HepG2 (cell line): Measurements from ENCODE around the gene PSAPL1. TPM values are rescaled to one million over a fixed set of nuclear protein-coding genes. Genes with fewer than 3 reads are reported as not detected.
A peak's percentile ranks its signal among the peaks of the same experiment; 100 is the strongest.

Experiments
- ATAC-seq: fragments of 200-7000 bp; cut with Tn5 transposase; 3 replicates; pipeline ENCODE4 v1.9.1; 2020; ENCODE audit warnings: mild to moderate bottlenecking, moderate library complexity
- BruUV-seq: library from RNA; stranded (reverse); fragments of 400-500 nt; replicated peaks from 2 replicates; lab custom pipeline; 2021; lab: Mats Ljungman, UMichigan
- CTCF ChIA-PET: fragments of 300-600 bp; formaldehyde crosslinking; extraction: SDS; loops from one replicate; lab custom pipeline; 2021; ENCODE audit warnings: low total read pairs, inconsistent platforms, low intra/inter-chr PET ratio; lab: Yijun Ruan, JAX
- POLR2A ChIA-PET: fragments of 350-600 bp; sonication (Branson Sonifier 250); formaldehyde crosslinking; loops from one replicate; lab custom pipeline; 2020; ENCODE audit warnings: antibody characterized with exemption, inconsistent platforms; lab: Yijun Ruan, JAX
- DNase-seq: peaks from one replicate; pipeline ENCODE4 v3.0.0-alpha.2; 2015; ENCODE audit warnings: low spot score
- FAIRE-seq: peaks from 3 replicates; lab custom pipeline; 2011; peaks lifted over from hg19 to GRCh38; lab: Jason Lieb, UNC
- H2AFZ ChIP-seq: one replicate; pipeline ENCODE4 v1.6.1; 2011; ENCODE audit warnings: low read length, inconsistent platforms
- H3K27ac ChIP-seq: fragments of 300-600 bp; 3 replicates; pipeline ENCODE4 v1.8.0; 2011; ENCODE audit warnings: mixed run types, mild to moderate bottlenecking, mixed read lengths, low read length, inconsistent platforms; ENCODE audit not compliant: insufficient read depth; ENCODE audit errors: extremely low read length
- H3K27me3 ChIP-seq, 2 experiments: fragments of 200-600 bp in 1 of 2; 2 replicates in 1 of 2; 3 replicates in 1 of 2; pipeline versions ENCODE4 v1.6.0 to v1.8.0; 2011; ENCODE audit warnings: low read length in 2 of 2, mild to moderate bottlenecking in 2 of 2, moderate library complexity in 2 of 2, inconsistent platforms in 1 of 2; ENCODE audit not compliant: insufficient read depth in 2 of 2, control insufficient read depth in 1 of 2
- H3K36me3 ChIP-seq, 2 experiments: fragments of 200-600 bp in 1 of 2; replicated peaks in 1 of 2; 2 replicates in 1 of 2; 3 replicates in 1 of 2; pipeline versions ENCODE4 v1.5.1 to v1.8.0; 2011; ENCODE audit warnings: low read length in 2 of 2, inconsistent platforms in 1 of 2; ENCODE audit not compliant: insufficient read depth in 2 of 2, control insufficient read depth in 1 of 2
- H3K4me1 ChIP-seq: 2 replicates; pipeline ENCODE4 v1.5.1; 2012; ENCODE audit warnings: low read length, inconsistent platforms; ENCODE audit not compliant: insufficient read depth
- H3K4me2 ChIP-seq: 2 replicates; pipeline ENCODE4 v1.6.0; 2011; ENCODE audit warnings: low read depth, low read length, inconsistent platforms
- H3K4me3 ChIP-seq, 3 experiments: fragments of 200-600 bp in 1 of 3; sonication (generic), shearing (Covaris generic) in 1 of 3; replicated peaks in 1 of 3; 2 replicates each; pipeline ENCODE4 v1.5.1; 2011 to 2016; ENCODE audit warnings: low read length in 3 of 3, inconsistent platforms in 2 of 3, low read depth in 2 of 3, mild to moderate bottlenecking in 2 of 3, control low read depth in 1 of 3, mixed read lengths in 1 of 3; ENCODE audit not compliant: insufficient read depth in 1 of 3
- H3K79me2 ChIP-seq: one replicate; pipeline ENCODE4 v1.6.1; 2011; ENCODE audit warnings: low read length, inconsistent platforms; ENCODE audit not compliant: insufficient read depth
- H3K9ac ChIP-seq: 2 replicates; pipeline ENCODE4 v1.6.0; 2011; ENCODE audit warnings: mild to moderate bottlenecking, low read depth, low read length, inconsistent platforms; ENCODE audit not compliant: insufficient read depth
- H3K9me3 ChIP-seq: 2 replicates; pipeline ENCODE4 v1.5.1; 2012; ENCODE audit warnings: mild to moderate bottlenecking, low read length
- H4K20me1 ChIP-seq: 2 replicates; pipeline ENCODE4 v1.6.0; 2011; ENCODE audit warnings: inconsistent platforms, mild to moderate bottlenecking, low read length, moderate library complexity; ENCODE audit not compliant: insufficient read depth
- AHDC1 ChIP-seq: sonication (generic); formaldehyde crosslinking; IDR thresholded peaks from 2 replicates; pipeline ENCODE4 v1.5.1; 2020; ENCODE audit warnings: mild to moderate bottlenecking, missing genetic modification reagents, borderline replicate concordance
- ARNT2 ChIP-seq: sonication (generic); formaldehyde crosslinking; IDR thresholded peaks from 2 replicates; pipeline ENCODE4 v1.8.0; 2022; ENCODE audit warnings: mild to moderate bottlenecking, low read depth, missing genetic modification reagents, moderate library complexity
- CC2D1A ChIP-seq: sonication (generic); formaldehyde crosslinking; IDR thresholded peaks from 2 replicates; pipeline ENCODE4 v1.8.1; 2023; ENCODE audit warnings: mild to moderate bottlenecking, missing genetic modification reagents
- NAIF1 ChIP-seq: sonication (generic); formaldehyde crosslinking; IDR thresholded peaks from 2 replicates; pipeline ENCODE4 v1.5.0; 2020; ENCODE audit warnings: mild to moderate bottlenecking, missing genetic modification reagents, borderline replicate concordance
- NCOA5 ChIP-seq: sonication (generic); formaldehyde crosslinking; IDR thresholded peaks from 2 replicates; pipeline ENCODE4 v1.4.0; 2020; ENCODE audit warnings: missing genetic modification reagents
- NR2F6 ChIP-seq, 2 experiments: IDR thresholded peaks; 2 replicates each; pipeline ENCODE4 v1.6.1; 2016; ENCODE audit warnings: antibody characterized with exemption in 1 of 2, mild to moderate bottlenecking in 1 of 2
- PHB2 ChIP-seq: fragments of 450-650 bp; IDR thresholded peaks from 2 replicates; pipeline ENCODE4 v1.6.1; 2018; ENCODE audit not compliant: partially characterized antibody
- RAD51 ChIP-seq: fragments of 450-650 bp; IDR thresholded peaks from 2 replicates; pipeline ENCODE4 v1.6.1; 2016; ENCODE audit warnings: borderline replicate concordance
- RARA ChIP-seq: IDR thresholded peaks from 2 replicates; pipeline ENCODE4 v1.6.1; 2016; ENCODE audit warnings: missing genetic modification reagents, missing compliant biosample characterization
- RXRB ChIP-seq: IDR thresholded peaks from 2 replicates; pipeline ENCODE4 v1.6.1; 2016; ENCODE audit warnings: borderline replicate concordance, missing genetic modification reagents, missing compliant biosample characterization
- ZBTB21 ChIP-seq: sonication (generic); formaldehyde crosslinking; IDR thresholded peaks from 2 replicates; pipeline ENCODE4 v1.4.0; 2020; ENCODE audit warnings: missing genetic modification reagents
- ZNF263 ChIP-seq: sonication (generic); formaldehyde crosslinking; IDR thresholded peaks from 2 replicates; pipeline ENCODE4 v1.4.0; 2020; ENCODE audit warnings: missing genetic modification reagents
- ZNF354B ChIP-seq: sonication (generic); formaldehyde crosslinking; IDR thresholded peaks from 2 replicates; pipeline ENCODE4 v1.8.0; 2022; ENCODE audit warnings: mild to moderate bottlenecking, missing genetic modification reagents
- ZNF75D ChIP-seq: sonication (generic); formaldehyde crosslinking; IDR thresholded peaks from 2 replicates; pipeline ENCODE4 v1.8.1; 2023; ENCODE audit warnings: missing genetic modification reagents, mild to moderate bottlenecking, borderline replicate concordance
- ZNF879 ChIP-seq: sonication (generic); formaldehyde crosslinking; IDR thresholded peaks from 2 replicates; pipeline ENCODE4 v1.8.1; 2023; ENCODE audit warnings: missing genetic modification reagents
- WGBS: methylation state at CpG from one replicate; pipeline ENCODE4 v1.1.6; 2017; ENCODE audit warnings: low lambda C conversion rate; 5-methylcytosine and 5-hydroxymethylcytosine counted together
- in situ Hi-C: cut with HindIII; loops from 2 replicates; pipeline ENCODE4 v1.10.0; 2017; ENCODE audit warnings: low pct_unique_long_range_greater_than_20kb; ENCODE audit not compliant: extremely low pct_ligation_motif_present
- intact Hi-C: fragments of 100-400 bp; cut with micrococcal nuclease; formaldehyde crosslinking; loops from one replicate; pipeline ENCODE4 v1.10.0; 2022; ENCODE audit not compliant: unreplicated experiment
- polyA plus RNA-seq, 8 experiments: library from polyadenylated mRNA; depleted of rRNA in 3 of 8; stranded (reverse) in 7 of 8; unstranded in 1 of 8; fragments of >200 nt; fragmentation: Illumina TruSeq in 4 of 8; extraction: Trizol in 4 of 8; gene quantifications; 2 replicates each; pipeline versions ENCODE4 v1.2.1 to v1.2.3, GENCODE V29; 2011 to 2016; ENCODE audit warnings: low read depth in 4 of 8, missing spikeins in 1 of 8, mixed read lengths in 1 of 8; ENCODE audit not compliant: insufficient read depth in 1 of 8
- total RNA-seq, 5 experiments: library from RNA; depleted of rRNA; stranded (reverse); fragments of >200 nt; fragmentation: Illumina TruSeq; extraction: Trizol; gene quantifications; 2 replicates each; pipeline ENCODE4 v1.2.3, GENCODE V29; 2016; ENCODE audit warnings: low read depth in 1 of 5
- TF ChIP-seq, protein P1 (sequence below): sonication (generic); formaldehyde crosslinking; conservative IDR thresholded peaks from 2 replicates; pipeline ENCODE4 v1.8.1; 2023; ENCODE audit warnings: missing genetic modification reagents
- TF ChIP-seq, protein P2 (sequence below): sonication (generic); formaldehyde crosslinking; IDR thresholded peaks from 2 replicates; pipeline ENCODE4 v1.4.0; 2020; ENCODE audit warnings: missing genetic modification reagents, borderline replicate concordance

Gene PSAPL1
- total and polyA plus RNA-seq, 2 of the 13 experiments (the other 11 are each of a cell fraction or from before 2014, with no cell fraction given): 0.02 to 0.16 TPM

DNA sequence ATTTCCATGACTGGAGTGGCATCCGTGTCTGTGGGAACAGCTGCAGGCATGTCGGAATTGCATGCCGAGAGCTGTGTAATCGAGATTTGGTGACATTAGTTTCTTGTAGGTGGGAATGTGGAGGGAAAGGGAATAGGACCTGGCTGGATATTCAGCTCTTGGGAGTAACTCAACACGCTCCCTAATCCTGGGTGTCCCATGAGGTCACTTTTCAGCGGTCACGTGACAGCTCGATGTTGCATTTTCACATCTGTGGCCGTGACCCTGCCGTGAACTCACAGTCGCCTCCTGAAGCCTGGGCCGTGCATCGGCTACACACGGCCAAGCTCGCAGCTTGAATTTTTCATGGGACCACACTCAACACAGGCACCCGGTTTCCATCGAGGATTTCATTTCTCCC, 25.8 kb upstream of the PSAPL1 start:
- no peaks in the 10 kb centered on the region for H3K36me3 ChIP-seq
- no TSS peak for BruUV-seq
- no peaks in the 10 kb centered on the region for H3K79me2 ChIP-seq
- H4K20me1 ChIP-seq: no peaks in the 10 kb centered on the region
- H2AFZ ChIP-seq: no peak overlapping the region
- H3K9me3 ChIP-seq: no peaks in the 10 kb centered on the region
- POLR2A ChIA-PET: no interaction called here
- intact Hi-C loops (no loop called here), in situ Hi-C loops (no loop called here)
- H3K4me1 ChIP-seq: peaks cover 13% of the 10 kb centered on the region
- peak; percentile 27 for ATAC-seq
- no peak overlapping the region for H3K4me2 ChIP-seq
- peaks cover 5 to 24% of the 10 kb centered on the region in 2 experiments; a peak in 4 of 5 replicates for H3K27me3 ChIP-seq
- CTCF ChIA-PET: no interaction called here
- FAIRE-seq: no peak
- 15% methylated on average over 13 of the region's 17 CpGs for WGBS
- DNase-seq: peak; percentile 43
- H3K27ac ChIP-seq: no peak overlapping the region
- H3K9ac ChIP-seq: no peak overlapping the region
- no peak overlapping the region for H3K4me3 ChIP-seq
- TF ChIP-seq ZNF263 (CRISPR knock-in tag): no peak
- peak; percentile 89 for TF ChIP-seq RARA (CRISPR knock-in tag)
- no peak for TF ChIP-seq NR2F6 (IDR thresholded peaks at IDR 0.05)
- TF ChIP-seq NR2F6 (CRISPR knock-in tag; IDR thresholded peaks at IDR 0.05): 0 out of 2 replicates have a peak, but pooled peaks have one; percentile 11
- TF ChIP-seq, protein P1, sequence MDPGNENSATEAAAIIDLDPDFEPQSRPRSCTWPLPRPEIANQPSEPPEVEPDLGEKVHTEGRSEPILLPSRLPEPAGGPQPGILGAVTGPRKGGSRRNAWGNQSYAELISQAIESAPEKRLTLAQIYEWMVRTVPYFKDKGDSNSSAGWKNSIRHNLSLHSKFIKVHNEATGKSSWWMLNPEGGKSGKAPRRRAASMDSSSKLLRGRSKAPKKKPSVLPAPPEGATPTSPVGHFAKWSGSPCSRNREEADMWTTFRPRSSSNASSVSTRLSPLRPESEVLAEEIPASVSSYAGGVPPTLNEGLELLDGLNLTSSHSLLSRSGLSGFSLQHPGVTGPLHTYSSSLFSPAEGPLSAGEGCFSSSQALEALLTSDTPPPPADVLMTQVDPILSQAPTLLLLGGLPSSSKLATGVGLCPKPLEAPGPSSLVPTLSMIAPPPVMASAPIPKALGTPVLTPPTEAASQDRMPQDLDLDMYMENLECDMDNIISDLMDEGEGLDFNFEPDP (CRISPR knock-in tag): no peak
- TF ChIP-seq PHB2: no peak
- TF ChIP-seq RXRB (CRISPR knock-in tag): 0 out of 2 replicates have a peak, but pooled peaks have one; percentile 30
- no peak for TF ChIP-seq ARNT2 (CRISPR knock-in tag)
- no peak for TF ChIP-seq NCOA5
- TF ChIP-seq CC2D1A (CRISPR knock-in tag): no peak
- TF ChIP-seq NAIF1 (CRISPR knock-in tag): no peak
- TF ChIP-seq AHDC1 (CRISPR knock-in tag): no peak
- no peak for TF ChIP-seq ZNF879 (CRISPR knock-in tag)
- TF ChIP-seq, protein P2, sequence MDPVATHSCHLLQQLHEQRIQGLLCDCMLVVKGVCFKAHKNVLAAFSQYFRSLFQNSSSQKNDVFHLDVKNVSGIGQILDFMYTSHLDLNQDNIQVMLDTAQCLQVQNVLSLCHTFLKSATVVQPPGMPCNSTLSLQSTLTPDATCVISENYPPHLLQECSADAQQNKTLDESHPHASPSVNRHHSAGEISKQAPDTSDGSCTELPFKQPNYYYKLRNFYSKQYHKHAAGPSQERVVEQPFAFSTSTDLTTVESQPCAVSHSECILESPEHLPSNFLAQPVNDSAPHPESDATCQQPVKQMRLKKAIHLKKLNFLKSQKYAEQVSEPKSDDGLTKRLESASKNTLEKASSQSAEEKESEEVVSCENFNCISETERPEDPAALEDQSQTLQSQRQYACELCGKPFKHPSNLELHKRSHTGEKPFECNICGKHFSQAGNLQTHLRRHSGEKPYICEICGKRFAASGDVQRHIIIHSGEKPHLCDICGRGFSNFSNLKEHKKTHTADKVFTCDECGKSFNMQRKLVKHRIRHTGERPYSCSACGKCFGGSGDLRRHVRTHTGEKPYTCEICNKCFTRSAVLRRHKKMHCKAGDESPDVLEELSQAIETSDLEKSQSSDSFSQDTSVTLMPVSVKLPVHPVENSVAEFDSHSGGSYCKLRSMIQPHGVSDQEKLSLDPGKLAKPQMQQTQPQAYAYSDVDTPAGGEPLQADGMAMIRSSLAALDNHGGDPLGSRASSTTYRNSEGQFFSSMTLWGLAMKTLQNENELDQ (CRISPR knock-in tag): no peak
- no peak for TF ChIP-seq ZNF354B
- peak; percentile 92 for TF ChIP-seq RAD51
- no peak for TF ChIP-seq ZBTB21 (CRISPR knock-in tag)
- TF ChIP-seq ZNF75D (CRISPR knock-in tag): no peak
